HG03060 (cell line): ENCODE data around the gene DPP10.
"Not testable (repeated sequence)": the region's sequence is repeated elsewhere in the genome, so short reads cannot be mapped to it uniquely, and the experiment has no call there.

Source experiments
- ATAC-seq: cut with Tn5 transposase; IDR thresholded peaks from one replicate; pipeline ENCODE4 v1.9.1; 2021; ENCODE audit warnings: low read depth, moderate number of reproducible peaks; ENCODE audit not compliant: unreplicated experiment

Gene DPP10

DNA sequence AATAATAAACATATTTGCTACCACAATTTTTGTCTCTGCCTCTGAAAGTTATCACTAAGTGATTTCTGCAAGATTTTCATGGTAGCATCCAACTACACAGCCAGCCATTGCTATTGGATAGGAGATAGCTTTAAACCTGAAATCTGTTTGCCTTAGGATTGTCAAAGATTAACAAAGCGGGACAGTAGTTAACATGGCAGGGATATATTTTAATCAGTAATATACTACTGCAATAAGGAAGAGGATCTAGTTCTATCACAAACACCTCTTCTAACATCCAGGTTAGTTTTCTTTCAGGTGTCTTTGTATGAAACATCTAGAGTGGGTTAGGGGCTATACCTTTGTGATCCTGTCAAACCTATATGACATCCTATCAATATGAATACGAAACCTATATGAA is 641.3 kb downstream of the DPP10 start:
- ATAC-seq: no peak

DNA sequence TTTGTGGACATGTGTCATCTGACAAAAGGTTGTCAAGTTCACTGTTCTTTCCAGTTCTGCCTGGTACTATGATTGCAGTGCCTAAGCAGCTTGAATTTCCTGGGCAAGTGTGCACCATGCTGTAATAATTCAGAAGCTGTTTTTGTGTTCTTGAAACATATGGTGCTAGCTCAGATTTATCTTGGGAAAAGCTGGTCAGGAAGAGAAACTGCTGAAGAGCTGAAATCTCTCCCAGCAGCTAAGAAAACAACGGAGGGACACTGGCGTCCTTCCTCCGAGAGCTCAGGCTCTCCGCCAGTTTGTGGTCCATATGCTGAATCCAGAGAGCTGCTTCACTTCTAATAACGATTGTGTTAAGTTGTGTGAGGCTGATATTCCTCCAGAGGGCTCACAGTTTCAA is 642.0 kb downstream of the DPP10 start:
- ATAC-seq: no peak

DNA sequence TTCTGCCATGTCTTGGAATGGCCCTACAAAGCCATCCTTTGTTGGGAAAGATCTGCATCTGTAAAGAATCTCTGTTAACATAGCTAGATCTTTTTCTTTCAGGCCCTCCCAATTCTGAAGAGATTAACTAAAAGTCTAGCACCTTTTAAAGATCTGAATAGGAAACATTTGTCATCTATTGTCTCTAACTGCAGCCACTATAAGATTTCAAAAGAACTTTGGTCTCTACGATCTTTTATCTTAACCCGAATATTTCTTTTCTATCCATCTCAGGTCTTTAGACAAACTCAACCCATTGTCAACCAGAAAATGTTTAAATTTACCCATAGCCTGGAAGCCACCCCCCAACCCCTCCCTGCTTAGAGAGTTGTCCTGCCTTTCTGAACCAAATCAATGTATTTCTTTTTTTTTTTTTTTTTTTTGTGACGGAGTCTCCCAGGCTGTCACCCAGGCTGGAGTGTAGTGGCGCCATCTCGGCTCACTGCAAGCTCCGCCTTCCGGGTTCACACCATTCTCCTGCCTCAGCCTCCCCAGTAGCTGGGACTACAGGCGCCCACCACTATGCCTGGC is 643.7 kb downstream of the DPP10 start:
- not testable (repeated sequence) for ATAC-seq

DNA sequence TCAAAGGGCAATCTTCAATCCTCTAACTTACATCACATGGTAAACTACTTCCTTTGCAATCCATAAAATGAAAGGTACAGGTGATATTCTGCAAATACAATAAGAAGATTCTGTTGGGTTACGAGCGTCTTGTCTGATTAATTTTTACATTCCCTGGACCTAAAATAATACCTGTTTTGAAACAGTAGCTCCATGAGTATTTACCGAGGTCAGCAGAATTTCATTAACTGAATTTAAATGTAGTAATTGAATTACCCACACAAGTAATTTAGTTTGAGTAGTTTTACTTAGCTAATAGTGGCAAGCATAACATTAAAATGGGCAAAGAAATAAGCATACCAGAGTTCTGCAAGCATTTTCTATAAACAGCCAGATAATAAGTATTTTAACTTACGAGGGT is 652.0 kb downstream of the DPP10 start:
- no peak for ATAC-seq

GRCh38 chr2:115105966-115106365 is 663.5 kb downstream of the DPP10 start:
- no peak for ATAC-seq

- no peak for ATAC-seq
Observed at GRCh38 chr2:115115135-115115534, 672.7 kb downstream of the DPP10 start.

GRCh38 chr2:115118306-115118705 is 675.9 kb downstream of the DPP10 start:
- no peak for ATAC-seq

- no peak for ATAC-seq
Observed at GRCh38 chr2:115119086-115119485, 676.6 kb downstream of the DPP10 start.

GRCh38 chr2:115122701-115123100 is 680.3 kb downstream of the DPP10 start:
- ATAC-seq: no peak

- ATAC-seq: no peak
Observed at GRCh38 chr2:115124817-115125216, 682.4 kb downstream of the DPP10 start.

GRCh38 chr2:115129536-115129935 is 687.1 kb downstream of the DPP10 start:
- no peak for ATAC-seq

- ATAC-seq: no peak
Observed at GRCh38 chr2:115160531-115161080, 718.2 kb downstream of the DPP10 start.

GRCh38 chr2:115161081-115161770 is 718.8 kb downstream of the DPP10 start:
- ATAC-seq: no peak

DNA sequence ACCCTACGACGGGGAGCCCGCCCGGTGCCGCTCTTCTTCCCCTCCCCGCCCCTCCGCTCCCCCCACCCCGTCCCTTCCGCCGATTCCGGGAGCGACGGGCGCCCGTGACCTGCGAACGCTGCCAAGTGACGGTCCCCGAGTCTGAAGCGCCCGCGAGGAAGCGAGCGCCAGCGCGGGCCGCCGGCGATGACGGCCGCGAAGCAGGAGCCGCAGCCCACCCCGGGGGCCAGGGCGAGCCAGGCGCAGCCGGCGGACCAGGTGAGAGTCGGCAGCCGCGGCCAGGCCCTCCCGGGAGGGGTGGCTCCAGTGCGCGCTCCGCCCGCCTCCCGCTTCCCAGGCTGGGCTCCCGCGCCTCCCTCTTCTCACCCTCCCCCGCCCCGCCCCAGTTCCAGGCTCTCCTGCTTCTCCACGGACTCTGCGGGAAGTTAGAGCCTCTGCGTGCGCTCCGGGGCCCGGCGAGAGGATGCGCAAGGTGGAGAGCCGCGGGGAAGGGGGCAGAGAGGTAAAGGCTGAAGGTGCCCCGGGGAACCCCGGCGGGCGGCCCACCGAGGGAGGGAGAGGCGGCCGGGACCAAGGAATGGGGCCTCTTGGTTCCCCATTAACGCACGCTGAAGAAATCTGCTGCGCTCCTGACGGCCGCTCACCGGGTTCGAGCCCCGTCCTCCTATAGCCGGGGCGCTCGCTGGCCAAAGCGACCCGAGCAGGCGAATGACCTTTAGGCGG is 719.5 kb downstream of the DPP10 start:
- no peak for ATAC-seq

GRCh38 chr2:115162494-115163293 is 720.3 kb downstream of the DPP10 start:
- no peak for ATAC-seq

DNA sequence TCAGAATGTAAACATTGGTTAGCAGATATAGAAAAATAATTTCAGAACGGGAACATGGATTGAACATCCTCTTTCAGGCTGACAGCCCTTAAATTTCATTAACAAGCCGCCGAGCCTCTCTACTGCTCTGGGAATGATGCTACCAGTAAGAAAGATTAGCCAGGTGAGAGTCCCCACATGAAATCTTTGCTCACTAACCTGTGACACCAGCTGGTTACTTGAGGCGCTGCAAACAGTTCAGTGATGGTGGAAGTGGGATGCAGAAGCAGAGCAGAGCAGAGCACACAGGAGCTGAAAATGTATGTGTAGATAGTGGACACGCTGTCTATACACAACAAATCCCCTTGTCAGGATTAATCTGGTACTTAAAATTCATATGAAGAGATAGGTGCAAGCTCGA is 721.1 kb downstream of the DPP10 start:
- ATAC-seq: no peak

- no peak for ATAC-seq
Observed at GRCh38 chr2:115165529-115166109, 723.2 kb downstream of the DPP10 start.

GRCh38 chr2:115168457-115168856 is 726.0 kb downstream of the DPP10 start:
- no peak for ATAC-seq

DNA sequence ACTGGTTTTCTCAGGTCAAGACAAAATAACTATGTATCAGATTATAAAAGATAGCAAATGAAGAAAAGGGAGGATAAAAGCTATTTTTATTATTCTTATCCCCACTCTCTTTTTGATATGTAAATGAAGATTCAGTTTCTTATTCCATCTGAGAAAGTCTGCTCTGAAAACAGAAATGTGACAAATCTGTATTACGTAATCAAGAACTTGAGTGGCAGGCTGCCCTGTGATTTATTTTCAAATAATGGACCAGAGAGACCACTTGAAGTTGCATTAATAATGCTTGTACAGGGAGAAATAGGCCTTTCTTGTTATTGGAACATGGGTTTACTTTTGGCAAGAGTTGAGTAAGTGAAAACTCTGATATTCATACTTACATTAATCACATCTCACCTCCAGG is 727.4 kb downstream of the DPP10 start:
- no peak for ATAC-seq

GRCh38 chr2:115171751-115172150 is 729.3 kb downstream of the DPP10 start:
- no peak for ATAC-seq
